H1 (cell line): ENCODE results near the gene CDK19. TPM values are rescaled to one million over a fixed set of nuclear protein-coding genes. Genes with fewer than 3 reads are reported as not detected.

Experiments used
- KDM1A ChIP-seq: fragments of 200-600, 300-600 bp; sonication (generic); IDR thresholded peaks from 2 replicates; pipeline ENCODE4 v1.7.1; 2016; ENCODE audit warnings: mild to moderate bottlenecking, low read length, borderline replicate concordance
- NANOG ChIP-seq: IDR thresholded peaks from 2 replicates; pipeline ENCODE4 v1.6.1; 2011; ENCODE audit warnings: low read length, low read depth, mild to moderate bottlenecking, inconsistent platforms; ENCODE audit not compliant: insufficient read depth, poor library complexity, severe bottlenecking
- TCF12 ChIP-seq: IDR thresholded peaks from 2 replicates; pipeline ENCODE4 v1.6.1; 2011; ENCODE audit warnings: low read depth, mild to moderate bottlenecking, low read length
- polyA plus RNA-seq, 7 experiments: library from polyadenylated mRNA; depleted of rRNA in 3 of 7; stranded (reverse) in 5 of 7; unstranded in 2 of 7; fragments of >200 nt in 5 of 7; fragments of 200-250 nt in 2 of 7; gene quantifications; 1 replicate in 5 of 7; 2 replicates in 1 of 7; 4 replicates in 1 of 7; pipeline versions ENCODE4 v1.2.1 to v1.2.3, GENCODE V29; 2011 to 2013; ENCODE audit warnings: missing spikeins in 2 of 7, mixed read lengths in 2 of 7
- total RNA-seq: library from RNA; stranded (reverse); fragmentation: NEBNext Ultra II Directional; extraction: Animal tissue kit (Norgen Biotek cat#: 25700); gene quantifications from 2 replicates; pipeline ENCODE4 v1.2.1, GENCODE V29; 2021
- TF ChIP-seq, protein P1 (sequence below): IDR thresholded peaks from 2 replicates; pipeline ENCODE4 v1.6.1; 2011; ENCODE audit warnings: low read length, improper control_type of control experiment
- TF ChIP-seq, protein P2 (sequence below), 3 experiments: IDR thresholded peaks; 1 replicate in 2 of 3; 2 replicates in 1 of 3; pipeline versions ENCODE4 v1.5.1 to v1.6.1; 2011; ENCODE audit warnings: low read length in 3 of 3, mild to moderate bottlenecking in 3 of 3, inconsistent platforms in 2 of 3, low read depth in 1 of 3, moderate library complexity in 1 of 3; ENCODE audit not compliant: insufficient read depth in 1 of 3; ENCODE audit errors: control extremely low read depth in 1 of 3

Gene CDK19
- total and polyA plus RNA-seq, 2 of the 8 experiments (the other 6 are each of a cell fraction or from before 2014, with no cell fraction given), result 4.9 to 12.6 TPM

- TF ChIP-seq, protein P1, sequence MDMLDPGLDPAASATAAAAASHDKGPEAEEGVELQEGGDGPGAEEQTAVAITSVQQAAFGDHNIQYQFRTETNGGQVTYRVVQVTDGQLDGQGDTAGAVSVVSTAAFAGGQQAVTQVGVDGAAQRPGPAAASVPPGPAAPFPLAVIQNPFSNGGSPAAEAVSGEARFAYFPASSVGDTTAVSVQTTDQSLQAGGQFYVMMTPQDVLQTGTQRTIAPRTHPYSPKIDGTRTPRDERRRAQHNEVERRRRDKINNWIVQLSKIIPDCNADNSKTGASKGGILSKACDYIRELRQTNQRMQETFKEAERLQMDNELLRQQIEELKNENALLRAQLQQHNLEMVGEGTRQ, result no peak
- TF ChIP-seq TCF12 (no peak), NANOG (no peak), KDM1A (no peak)
- TF ChIP-seq, protein P2, sequence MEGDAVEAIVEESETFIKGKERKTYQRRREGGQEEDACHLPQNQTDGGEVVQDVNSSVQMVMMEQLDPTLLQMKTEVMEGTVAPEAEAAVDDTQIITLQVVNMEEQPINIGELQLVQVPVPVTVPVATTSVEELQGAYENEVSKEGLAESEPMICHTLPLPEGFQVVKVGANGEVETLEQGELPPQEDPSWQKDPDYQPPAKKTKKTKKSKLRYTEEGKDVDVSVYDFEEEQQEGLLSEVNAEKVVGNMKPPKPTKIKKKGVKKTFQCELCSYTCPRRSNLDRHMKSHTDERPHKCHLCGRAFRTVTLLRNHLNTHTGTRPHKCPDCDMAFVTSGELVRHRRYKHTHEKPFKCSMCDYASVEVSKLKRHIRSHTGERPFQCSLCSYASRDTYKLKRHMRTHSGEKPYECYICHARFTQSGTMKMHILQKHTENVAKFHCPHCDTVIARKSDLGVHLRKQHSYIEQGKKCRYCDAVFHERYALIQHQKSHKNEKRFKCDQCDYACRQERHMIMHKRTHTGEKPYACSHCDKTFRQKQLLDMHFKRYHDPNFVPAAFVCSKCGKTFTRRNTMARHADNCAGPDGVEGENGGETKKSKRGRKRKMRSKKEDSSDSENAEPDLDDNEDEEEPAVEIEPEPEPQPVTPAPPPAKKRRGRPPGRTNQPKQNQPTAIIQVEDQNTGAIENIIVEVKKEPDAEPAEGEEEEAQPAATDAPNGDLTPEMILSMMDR (IDR thresholded peaks at IDR 0.05; ENCODE audit: control extremely low read depth in 1 of 3, insufficient read depth in 1 of 3, low read depth in 1 of 3, low read length in 3 of 3), result no peak
Observed at GRCh38 chr6:110625883-110626282, 189.4 kb downstream of the CDK19 start (continued).
